ENCODE results near the gene PNPO. TPM values are rescaled to one million over a fixed set of nuclear protein-coding genes. Genes with fewer than 3 reads are reported as not detected.
"Not testable (repeated sequence)": the region's sequence is repeated elsewhere in the genome, so short reads cannot be mapped to it uniquely, and the experiment has no call there.

Gene PNPO
- total RNA-seq, 1 donor from 2014 or later: 9.1 TPM

DNA sequence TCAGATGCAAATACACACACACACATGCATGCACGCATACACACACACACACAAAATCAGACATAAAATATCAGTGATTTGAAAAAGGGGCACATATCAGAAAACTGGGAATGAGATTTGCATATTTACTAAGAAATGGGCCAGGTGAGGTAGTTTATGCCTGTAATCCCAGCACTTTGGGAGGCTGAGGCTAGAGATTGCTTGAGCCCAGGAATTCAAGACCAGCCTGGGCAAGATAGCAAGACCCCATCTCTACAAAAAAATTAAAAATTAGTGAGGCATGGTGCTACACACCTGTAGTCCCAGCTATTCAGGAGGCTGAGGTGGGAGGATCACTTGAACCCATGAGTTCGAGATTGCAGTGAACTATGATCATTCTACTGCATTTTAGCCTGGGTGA is 22.4 kb upstream of the PNPO start:
- no peak overlapping the region for H3K27ac Mint-ChIP-seq
- TF ChIP-seq, protein P1, sequence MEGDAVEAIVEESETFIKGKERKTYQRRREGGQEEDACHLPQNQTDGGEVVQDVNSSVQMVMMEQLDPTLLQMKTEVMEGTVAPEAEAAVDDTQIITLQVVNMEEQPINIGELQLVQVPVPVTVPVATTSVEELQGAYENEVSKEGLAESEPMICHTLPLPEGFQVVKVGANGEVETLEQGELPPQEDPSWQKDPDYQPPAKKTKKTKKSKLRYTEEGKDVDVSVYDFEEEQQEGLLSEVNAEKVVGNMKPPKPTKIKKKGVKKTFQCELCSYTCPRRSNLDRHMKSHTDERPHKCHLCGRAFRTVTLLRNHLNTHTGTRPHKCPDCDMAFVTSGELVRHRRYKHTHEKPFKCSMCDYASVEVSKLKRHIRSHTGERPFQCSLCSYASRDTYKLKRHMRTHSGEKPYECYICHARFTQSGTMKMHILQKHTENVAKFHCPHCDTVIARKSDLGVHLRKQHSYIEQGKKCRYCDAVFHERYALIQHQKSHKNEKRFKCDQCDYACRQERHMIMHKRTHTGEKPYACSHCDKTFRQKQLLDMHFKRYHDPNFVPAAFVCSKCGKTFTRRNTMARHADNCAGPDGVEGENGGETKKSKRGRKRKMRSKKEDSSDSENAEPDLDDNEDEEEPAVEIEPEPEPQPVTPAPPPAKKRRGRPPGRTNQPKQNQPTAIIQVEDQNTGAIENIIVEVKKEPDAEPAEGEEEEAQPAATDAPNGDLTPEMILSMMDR (IDR thresholded peaks at IDR 0.05): no peak
- TF ChIP-seq EZH2phosphoT487 (IDR thresholded peaks at IDR 0.05) (no peak), EZH2 (IDR thresholded peaks at IDR 0.05) (no peak)
- Histone ChIP-seq H3F3A (ENCODE audit: low read depth) (no peaks in the 10 kb centered on the region), H3K9ac (no peak overlapping the region), H3K27me3 (no peaks in the 10 kb centered on the region), H2AFZ (replicated peaks) (no peak overlapping the region), H4K20me1 (ENCODE audit: low read depth) (no peaks in the 10 kb centered on the region), H3K4me2 (no peak overlapping the region), H3K27ac (no peak overlapping the region), H3K36me3 (no peaks in the 10 kb centered on the region), H3K4me3 (no peak overlapping the region), H3K79me2 (ENCODE audit: low read depth) (no peaks in the 10 kb centered on the region), H3K9me3 (ENCODE audit: low read depth) (no peaks in the 10 kb centered on the region), H3K4me1 (no peaks in the 10 kb centered on the region)
- H3K4me1 Mint-ChIP-seq: no peaks in the 10 kb centered on the region
- H3K27me3 Mint-ChIP-seq (ENCODE audit: insufficient read depth, low read depth): peaks cover 7% of the 10 kb centered on the region
- no peaks in the 10 kb centered on the region for H3K9me3 Mint-ChIP-seq
- no peak overlapping the region for H3K4me3 Mint-ChIP-seq
- DNase-seq (ENCODE audit: low spot score): no peak
- H3K36me3 Mint-ChIP-seq: peaks cover 20% of the 10 kb centered on the region

- not testable (repeated sequence) for H3F3A ChIP-seq (ENCODE audit: low read depth); H3K4me3 ChIP-seq; H3K9ac ChIP-seq; H3K27ac Mint-ChIP-seq; H3K27ac ChIP-seq; H3K79me2 ChIP-seq (ENCODE audit: low read depth); H3K4me1 ChIP-seq; H3K4me3 Mint-ChIP-seq; H3K9me3 ChIP-seq (ENCODE audit: low read depth); H4K20me1 ChIP-seq (ENCODE audit: low read depth); H3K27me3 ChIP-seq; H3K9me3 Mint-ChIP-seq; H3K36me3 ChIP-seq; DNase-seq (ENCODE audit: low spot score); H3K4me1 Mint-ChIP-seq; H3K27me3 Mint-ChIP-seq (ENCODE audit: insufficient read depth, low read depth); H2AFZ ChIP-seq (replicated peaks); H3K4me2 ChIP-seq
- peaks cover 19% of the 10 kb centered on the region for H3K36me3 Mint-ChIP-seq
Observed at GRCh38 chr17:47919889-47920288, 21.5 kb upstream of the PNPO start.

DNA sequence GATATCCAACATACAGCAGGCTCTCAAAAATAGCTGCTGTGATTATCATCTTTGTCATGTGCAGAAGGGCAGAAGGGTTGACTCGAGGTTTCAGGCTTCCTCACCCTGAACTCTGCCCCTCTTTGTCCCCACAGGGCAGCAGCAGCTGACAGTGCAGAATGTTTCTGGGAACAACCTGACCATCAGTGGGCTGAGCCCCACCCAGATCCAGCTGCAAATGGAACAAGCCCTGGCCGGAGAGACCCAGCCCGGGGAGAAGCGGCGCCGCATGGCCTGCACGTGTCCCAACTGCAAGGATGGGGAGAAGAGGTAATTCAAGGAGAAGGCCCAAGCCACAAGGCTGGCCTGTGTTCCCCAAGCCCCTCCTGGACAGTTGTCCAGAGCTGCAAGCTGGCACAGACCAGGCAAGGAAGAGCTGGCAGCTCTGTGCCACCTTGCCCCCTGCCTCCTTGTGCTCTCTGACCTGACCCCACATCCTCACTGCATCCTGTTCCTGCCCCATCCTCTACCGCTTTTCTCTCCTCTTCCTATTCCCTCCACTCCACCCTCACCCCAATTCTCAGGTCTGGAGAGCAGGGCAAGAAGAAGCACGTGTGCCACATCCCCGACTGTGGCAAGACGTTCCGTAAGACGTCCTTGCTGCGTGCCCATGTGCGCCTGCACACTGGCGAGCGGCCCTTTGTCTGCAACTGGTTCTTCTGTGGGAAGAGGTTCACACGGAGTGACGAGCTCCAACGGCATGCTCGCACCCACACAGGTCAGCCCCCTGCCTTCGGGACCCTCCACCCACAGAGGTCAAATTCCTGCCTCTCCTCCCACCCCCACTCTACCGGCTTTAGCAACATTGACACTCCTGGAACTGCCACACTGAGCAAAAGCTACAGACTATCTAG is 16.3 kb upstream of the PNPO start:
- H3K4me3 Mint-ChIP-seq: no peak overlapping the region
- Histone ChIP-seq H2AFZ (replicated peaks) (no peak overlapping the region), H3K4me1 (no peaks in the 10 kb centered on the region), H3K27ac (no peak overlapping the region), H3K27me3 (no peaks in the 10 kb centered on the region), H3K9ac (no peak overlapping the region), H3K4me2 (no peak overlapping the region), H3K4me3 (no peak overlapping the region), H3F3A (ENCODE audit: low read depth) (no peaks in the 10 kb centered on the region), H3K9me3 (ENCODE audit: low read depth) (no peaks in the 10 kb centered on the region), H3K79me2 (ENCODE audit: low read depth) (no peaks in the 10 kb centered on the region), H4K20me1 (ENCODE audit: low read depth) (no peaks in the 10 kb centered on the region), H3K36me3 (no peaks in the 10 kb centered on the region)
- H3K27ac Mint-ChIP-seq: no peak overlapping the region
- no peak for DNase-seq (ENCODE audit: low spot score)
- TF ChIP-seq EZH2phosphoT487 (IDR thresholded peaks at IDR 0.05) (no peak), EZH2 (IDR thresholded peaks at IDR 0.05) (no peak)
- TF ChIP-seq, protein P1 (IDR thresholded peaks at IDR 0.05): no peak
- H3K9me3 Mint-ChIP-seq: no peaks in the 10 kb centered on the region
- peaks cover 7% of the 10 kb centered on the region for H3K27me3 Mint-ChIP-seq (ENCODE audit: insufficient read depth, low read depth)
- H3K36me3 Mint-ChIP-seq: peaks cover 21% of the 10 kb centered on the region
- H3K4me1 Mint-ChIP-seq: peaks cover 5% of the 10 kb centered on the region

DNA sequence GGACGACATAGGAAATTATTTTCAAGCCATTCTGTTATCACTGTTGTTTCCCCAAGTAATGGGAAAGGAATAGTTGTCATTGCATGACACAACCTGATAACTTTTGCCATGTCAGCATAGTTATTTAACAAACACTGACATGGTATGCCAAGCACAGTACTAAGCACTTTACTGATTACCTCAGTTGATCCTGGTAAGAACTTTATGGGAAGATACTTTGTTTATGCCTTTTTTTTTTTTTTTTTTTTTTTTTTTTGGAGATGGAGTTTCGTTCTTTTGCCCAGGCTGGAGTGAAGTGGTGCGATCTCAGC is 15.7 kb upstream of the PNPO start:
- no peaks in the 10 kb centered on the region for H3K4me1 ChIP-seq
- no peak overlapping the region for H3K4me3 ChIP-seq
- H2AFZ ChIP-seq (replicated peaks): no peak overlapping the region
- H3K27ac ChIP-seq: no peak overlapping the region
- H3K27me3 ChIP-seq: no peaks in the 10 kb centered on the region
- TF ChIP-seq, protein P1 (IDR thresholded peaks at IDR 0.05): no peak
- TF ChIP-seq EZH2phosphoT487 (IDR thresholded peaks at IDR 0.05): no peak
- TF ChIP-seq EZH2 (IDR thresholded peaks at IDR 0.05): no peak
- no peaks in the 10 kb centered on the region for H3K9me3 ChIP-seq (ENCODE audit: low read depth)
- H3K9ac ChIP-seq: no peak overlapping the region
- H3K79me2 ChIP-seq (ENCODE audit: low read depth): no peaks in the 10 kb centered on the region
- H3K27ac Mint-ChIP-seq: no peak overlapping the region
- H4K20me1 ChIP-seq (ENCODE audit: low read depth): no peaks in the 10 kb centered on the region
- no peaks in the 10 kb centered on the region for H3K9me3 Mint-ChIP-seq
- H3K27me3 Mint-ChIP-seq (ENCODE audit: insufficient read depth, low read depth): peaks cover 7% of the 10 kb centered on the region
- peaks cover 5% of the 10 kb centered on the region for H3K4me1 Mint-ChIP-seq
- H3K4me2 ChIP-seq: no peak overlapping the region
- H3K4me3 Mint-ChIP-seq: no peak overlapping the region
- no peak for DNase-seq (ENCODE audit: low spot score)
- H3F3A ChIP-seq (ENCODE audit: low read depth): no peaks in the 10 kb centered on the region
- H3K36me3 ChIP-seq: no peaks in the 10 kb centered on the region
- peaks cover 21% of the 10 kb centered on the region for H3K36me3 Mint-ChIP-seq
